Keratinocyte (primary cell): ENCODE results near the gene PDHA1.

Experiments
- CTCF ChIP-seq, 3 experiments: IDR thresholded peaks in 1 of 3; conservative IDR thresholded peaks in 1 of 3; optimal IDR thresholded peaks in 1 of 3; 2 replicates in 2 of 3; 3 replicates in 1 of 3; pipeline versions ENCODE3 to v1.5.1; 2011; ENCODE audit warnings: low read length in 3 of 3, mild to moderate bottlenecking in 3 of 3, moderate library complexity in 2 of 3, control low read depth in 1 of 3, inconsistent platforms in 1 of 3; ENCODE audit not compliant: insufficient read depth in 2 of 3; ENCODE audit errors: extremely low read depth in 1 of 3
- EZH2 ChIP-seq: IDR thresholded peaks from one replicate; pipeline ENCODE4 v1.6.1; 2012; ENCODE audit warnings: inconsistent platforms, mild to moderate bottlenecking, low read length, moderate library complexity

- TF ChIP-seq CTCF (optimal IDR thresholded peaks at IDR 0.05 in 1 of 3, IDR thresholded peaks at IDR 0.05 in 1 of 3, conservative IDR thresholded peaks at IDR 0.05 in 1 of 3; ENCODE audit: extremely low read depth in 1 of 3, insufficient read depth in 2 of 3, low read length in 3 of 3) = no peak
- TF ChIP-seq EZH2 = no peak
Observed at GRCh38 chrX:19331831-19332230, 11.9 kb upstream of the PDHA1 start.
